ENCODE measurements around the gene KCNK2.

KCNK2 gene

GRCh38 chr1:215056584-215056983, 26.0 kb upstream of the KCNK2 start:
- TF ChIP-seq EZH2phosphoT487 (IDR thresholded peaks at IDR 0.05; ENCODE audit: borderline replicate concordance) (no peak), CTCF (conservative IDR thresholded peaks at IDR 0.05; ENCODE audit: low read length) (no peak)
- no peaks in the 10 kb centered on the region for H4K20me1 ChIP-seq (ENCODE audit: insufficient read depth, low read length, poor library complexity, severe bottlenecking)
- H3K9me2 ChIP-seq (replicated peaks; ENCODE audit: low read depth, low read length), result no peaks in the 10 kb centered on the region
- no peaks in the 10 kb centered on the region for H3K79me2 ChIP-seq (ENCODE audit: insufficient read depth, low read length)
- no peaks in the 10 kb centered on the region for H3K4me1 ChIP-seq (ENCODE audit: insufficient read depth, low read length, poor library complexity, severe bottlenecking)
- H2AFZ ChIP-seq (ENCODE audit: low read length), result no peak overlapping the region
- H3K4me3 ChIP-seq (ENCODE audit: low read length, poor library complexity, severe bottlenecking), result no peak overlapping the region
- no peaks in the 10 kb centered on the region for H3F3A ChIP-seq (ENCODE audit: low read depth)
- H3K9ac ChIP-seq (ENCODE audit: low read depth, low read length, poor library complexity, severe bottlenecking), result no peak overlapping the region
- no peak overlapping the region for H3K4me2 ChIP-seq (ENCODE audit: low read depth, low read length, poor library complexity, severe bottlenecking)
- H3K9me3 ChIP-seq (ENCODE audit: insufficient read depth, low read depth, low read length), result no peaks in the 10 kb centered on the region
- H3K27me3 ChIP-seq (ENCODE audit: insufficient read depth, low read length, poor library complexity, severe bottlenecking), result no peaks in the 10 kb centered on the region
- no peaks in the 10 kb centered on the region for H3K36me3 ChIP-seq (ENCODE audit: insufficient read depth, low read length)

- H3K9ac ChIP-seq (ENCODE audit: low read depth, low read length, poor library complexity, severe bottlenecking), result no peak overlapping the region
- no peaks in the 10 kb centered on the region for H3K27me3 ChIP-seq (ENCODE audit: insufficient read depth, low read length, poor library complexity, severe bottlenecking)
- H3K79me2 ChIP-seq (ENCODE audit: insufficient read depth, low read length), result no peaks in the 10 kb centered on the region
- H3K4me1 ChIP-seq (ENCODE audit: insufficient read depth, low read length, poor library complexity, severe bottlenecking), result no peaks in the 10 kb centered on the region
- no peak for TF ChIP-seq EZH2phosphoT487 (IDR thresholded peaks at IDR 0.05; ENCODE audit: borderline replicate concordance)
- TF ChIP-seq CTCF (conservative IDR thresholded peaks at IDR 0.05; ENCODE audit: low read length), result no peak
- H3K4me3 ChIP-seq (ENCODE audit: low read length, poor library complexity, severe bottlenecking), result no peak overlapping the region
- H3F3A ChIP-seq (ENCODE audit: low read depth), result no peaks in the 10 kb centered on the region
- no peak overlapping the region for H2AFZ ChIP-seq (ENCODE audit: low read length)
- H3K36me3 ChIP-seq (ENCODE audit: insufficient read depth, low read length), result no peaks in the 10 kb centered on the region
- no peak overlapping the region for H3K4me2 ChIP-seq (ENCODE audit: low read depth, low read length, poor library complexity, severe bottlenecking)
- H3K9me2 ChIP-seq (replicated peaks; ENCODE audit: low read depth, low read length), result no peaks in the 10 kb centered on the region
- no peaks in the 10 kb centered on the region for H3K9me3 ChIP-seq (ENCODE audit: insufficient read depth, low read depth, low read length)
- no peaks in the 10 kb centered on the region for H4K20me1 ChIP-seq (ENCODE audit: insufficient read depth, low read length, poor library complexity, severe bottlenecking)
Observed at GRCh38 chr1:215059947-215060346, 22.6 kb upstream of the KCNK2 start.

- H3K4me1 ChIP-seq (ENCODE audit: insufficient read depth, low read length, poor library complexity, severe bottlenecking), result no peaks in the 10 kb centered on the region
- TF ChIP-seq CTCF (conservative IDR thresholded peaks at IDR 0.05; ENCODE audit: low read length), result no peak
- TF ChIP-seq EZH2phosphoT487 (IDR thresholded peaks at IDR 0.05; ENCODE audit: borderline replicate concordance), result no peak
- H3K79me2 ChIP-seq (ENCODE audit: insufficient read depth, low read length), result no peaks in the 10 kb centered on the region
- H2AFZ ChIP-seq (ENCODE audit: low read length), result no peak overlapping the region
- H3K36me3 ChIP-seq (ENCODE audit: insufficient read depth, low read length), result no peaks in the 10 kb centered on the region
- no peak overlapping the region for H3K4me2 ChIP-seq (ENCODE audit: low read depth, low read length, poor library complexity, severe bottlenecking)
- H3K9me2 ChIP-seq (replicated peaks; ENCODE audit: low read depth, low read length), result no peaks in the 10 kb centered on the region
- H3K9ac ChIP-seq (ENCODE audit: low read depth, low read length, poor library complexity, severe bottlenecking), result no peak overlapping the region
- H3K27me3 ChIP-seq (ENCODE audit: insufficient read depth, low read length, poor library complexity, severe bottlenecking), result no peaks in the 10 kb centered on the region
- H3F3A ChIP-seq (ENCODE audit: low read depth), result no peaks in the 10 kb centered on the region
- H4K20me1 ChIP-seq (ENCODE audit: insufficient read depth, low read length, poor library complexity, severe bottlenecking), result no peaks in the 10 kb centered on the region
- H3K9me3 ChIP-seq (ENCODE audit: insufficient read depth, low read depth, low read length), result no peaks in the 10 kb centered on the region
- no peak overlapping the region for H3K4me3 ChIP-seq (ENCODE audit: low read length, poor library complexity, severe bottlenecking)
Observed at GRCh38 chr1:215064327-215064726, 18.2 kb upstream of the KCNK2 start.
